ENCODE data around the gene SLC35G3.
"Not testable (repeated sequence)": the region's sequence is repeated elsewhere in the genome, so short reads cannot be mapped to it uniquely, and the experiment has no call there.

The SLC35G3 gene

DNA sequence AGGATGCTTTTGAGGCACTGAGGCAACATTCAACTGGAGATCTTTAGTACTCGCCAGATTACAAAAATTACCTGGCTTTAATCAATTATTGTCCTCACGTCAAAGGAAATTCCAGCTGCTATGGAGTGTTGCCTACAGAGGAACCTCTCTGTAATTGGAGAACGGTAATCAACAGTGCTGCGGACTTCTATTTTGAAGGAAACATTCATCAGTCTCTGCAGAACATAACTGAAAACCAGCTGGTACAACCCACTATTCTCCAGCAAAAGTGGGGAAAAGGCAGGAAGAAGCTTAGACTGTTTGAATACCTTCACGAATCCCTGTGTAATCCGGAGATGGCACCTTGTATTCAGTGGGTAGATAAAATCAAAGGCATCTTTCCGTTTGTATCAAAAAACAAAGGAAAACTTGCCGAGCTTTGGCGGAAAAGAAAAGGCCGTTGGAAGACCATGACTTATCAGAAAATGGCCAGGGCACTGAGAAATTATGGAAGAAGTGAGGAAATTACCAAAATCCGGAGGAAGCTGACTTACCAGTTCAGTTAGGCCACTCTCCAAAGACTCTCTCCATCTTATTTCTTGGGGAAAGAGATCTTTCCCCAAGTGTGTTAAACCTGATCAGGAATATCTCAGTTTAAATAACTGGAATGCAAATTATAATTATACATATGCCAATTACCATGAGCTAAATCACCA, 3.0 kb downstream of the SLC35G3 start:
- TF ChIP-seq Cebpa-rat (IDR thresholded peaks at IDR 0.05): no peak

DNA sequence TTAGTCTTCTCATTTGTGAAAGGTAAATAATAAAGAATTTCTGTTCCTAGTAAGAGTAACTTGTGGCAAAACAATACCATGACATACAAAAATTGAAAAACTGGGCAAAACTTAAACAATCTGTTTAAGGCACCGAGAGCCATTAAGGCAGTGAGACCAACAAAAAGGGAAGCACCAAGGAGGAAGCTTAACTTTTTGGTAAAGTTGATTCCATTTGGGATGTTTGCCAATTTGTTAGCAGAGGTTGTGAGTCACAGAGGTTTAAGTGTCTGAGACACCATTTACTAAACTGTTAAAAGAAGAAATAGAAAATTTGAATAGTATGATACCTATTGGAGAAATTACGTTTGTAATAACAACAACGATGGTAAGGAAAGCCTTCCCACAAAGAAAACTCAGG, 4.9 kb downstream of the SLC35G3 start:
- Histone ChIP-seq H3K36me3 (no peaks in the 10 kb centered on the region), H3K27ac (peak overlapping the region in 4 of 11 experiments; percentile 0 to 68 (median 34); a peak in 4 of 22 replicates), H4K20me1 (no peaks in the 10 kb centered on the region), H3K4me1 (peaks cover 0 to 48% (median 15%) of the 10 kb centered on the region in 10 experiments; a peak in 12 of 20 replicates), H3K4me2 (peak overlapping the region in 4 of 11 experiments; percentile 24 to 81 (median 68); a peak in 7 of 22 replicates), H3K9me3 (replicated peaks in 1 of 11) (peaks cover 0 to 7% (median 0%) of the 10 kb centered on the region in 11 experiments; a peak in 3 of 22 replicates), H3K27me3 (no peaks in the 10 kb centered on the region), H3K9ac (no peak overlapping the region), H3K4me3 (no peak overlapping the region)
- no peak for TF ChIP-seq Cebpa-rat (IDR thresholded peaks at IDR 0.05)

More for the DNA sequence above, 3.0 kb downstream of the SLC35G3 start:
- peaks cover 0 to 40% (median 14%) of the 10 kb centered on the region in 10 experiments; a peak in 12 of 20 replicates for H3K4me1 ChIP-seq
- no peak overlapping the region for H3K27ac ChIP-seq
- no peaks in the 10 kb centered on the region for H3K27me3 ChIP-seq
- no peaks in the 10 kb centered on the region for H4K20me1 ChIP-seq
- peaks cover 8 to 15% (median 12%) of the 10 kb centered on the region in 11 experiments; a peak in 21 of 22 replicates for H3K9me3 ChIP-seq (replicated peaks in 1 of 11)
- H3K9ac ChIP-seq: no peak overlapping the region
- no peaks in the 10 kb centered on the region for H3K36me3 ChIP-seq
- no peak overlapping the region for H3K4me3 ChIP-seq
- H3K4me2 ChIP-seq: no peak overlapping the region

DNA sequence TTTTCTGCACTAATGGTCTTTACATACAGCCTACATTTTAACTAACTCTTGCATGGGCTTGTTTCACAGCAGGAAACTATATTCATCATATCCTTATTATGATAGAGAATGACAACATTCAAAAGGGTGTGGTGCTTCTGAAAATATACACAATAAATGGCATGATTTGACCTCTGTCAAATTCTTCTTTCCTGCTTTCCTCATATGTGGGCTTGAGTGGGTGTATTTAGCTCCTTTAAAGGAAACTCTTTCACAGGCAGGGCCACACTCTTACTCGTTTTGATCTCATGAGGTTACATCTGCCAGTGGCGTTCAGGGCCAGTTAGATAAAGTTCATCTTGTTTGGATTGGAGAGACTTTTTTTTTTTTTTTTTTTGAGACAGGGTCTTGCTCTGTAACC, 6.1 kb downstream of the SLC35G3 start:
- TF ChIP-seq Cebpa-rat (IDR thresholded peaks at IDR 0.05): no peak
- H4K20me1 ChIP-seq: no peaks in the 10 kb centered on the region
- H3K27ac ChIP-seq: peak overlapping the region in 4 of 11 experiments; percentile 0 to 68 (median 43); a peak in 7 of 22 replicates

DNA sequence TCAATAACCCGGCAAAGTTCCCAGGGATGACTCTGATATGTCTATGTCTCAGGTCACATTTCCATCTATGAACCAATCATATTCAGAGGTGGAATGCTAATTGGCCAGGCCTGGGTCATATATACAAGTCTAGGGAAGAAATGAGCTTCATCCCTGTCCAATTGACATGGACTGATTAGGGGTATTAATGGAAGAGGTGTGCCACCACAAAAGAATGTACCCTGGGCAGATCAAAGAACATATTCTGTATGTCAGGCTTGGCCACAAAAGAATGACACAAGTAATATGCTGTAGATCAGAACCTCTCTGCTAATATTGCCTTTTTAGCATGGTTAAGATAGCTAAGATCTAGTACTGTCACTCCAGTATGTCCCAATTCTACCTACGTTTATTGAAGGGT, 6.7 kb downstream of the SLC35G3 start:
- no peak for TF ChIP-seq Cebpa-rat (IDR thresholded peaks at IDR 0.05)
- H3K9me3 ChIP-seq (replicated peaks in 1 of 11): peaks cover 0 to 7% (median 0%) of the 10 kb centered on the region in 11 experiments; a peak in 1 of 22 replicates
- no peak overlapping the region for H3K9ac ChIP-seq
- peaks cover 0 to 48% (median 15%) of the 10 kb centered on the region in 10 experiments; a peak in 12 of 20 replicates for H3K4me1 ChIP-seq
- no peak overlapping the region for H3K4me3 ChIP-seq
- no peaks in the 10 kb centered on the region for H4K20me1 ChIP-seq
- H3K27me3 ChIP-seq: no peaks in the 10 kb centered on the region
- H3K4me2 ChIP-seq: peak overlapping the region in 6 of 11 experiments; percentile 18 to 69 (median 54); a peak in 8 of 22 replicates
- H3K27ac ChIP-seq: peak overlapping the region in 4 of 11 experiments; percentile 35 to 48 (median 40); a peak in 5 of 22 replicates
- no peaks in the 10 kb centered on the region for H3K36me3 ChIP-seq

More for the DNA sequence above, 6.1 kb downstream of the SLC35G3 start:
- Histone ChIP-seq H3K4me1 (peaks cover 0 to 48% (median 15%) of the 10 kb centered on the region in 10 experiments; a peak in 12 of 20 replicates), H3K4me2 (peak overlapping the region in 8 of 11 experiments; percentile 13 to 69 (median 38); a peak in 12 of 22 replicates), H3K4me3 (no peak overlapping the region), H3K9me3 (replicated peaks in 1 of 11) (peaks cover 0 to 7% (median 0%) of the 10 kb centered on the region in 11 experiments; a peak in 1 of 22 replicates), H3K36me3 (no peaks in the 10 kb centered on the region), H3K27me3 (no peaks in the 10 kb centered on the region), H3K9ac (no peak overlapping the region)

DNA sequence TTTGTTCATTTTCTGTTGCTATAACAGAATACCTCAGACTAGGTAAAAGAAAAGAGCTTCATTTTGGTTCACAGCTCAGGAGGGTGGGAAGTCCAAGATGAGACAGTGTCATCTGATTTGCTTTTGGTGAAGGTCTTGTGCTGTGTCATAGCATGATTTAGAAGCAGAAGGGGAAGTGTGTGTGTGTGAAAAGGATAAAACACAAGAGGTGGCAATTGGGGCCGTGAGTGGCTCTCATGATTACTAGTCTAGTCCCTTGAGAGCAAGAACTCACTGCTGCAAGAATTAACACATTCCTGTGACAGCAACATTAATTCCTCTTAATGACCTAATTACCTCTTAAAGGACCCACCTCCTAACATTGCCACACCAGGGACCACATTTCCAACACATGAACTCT, 8.3 kb downstream of the SLC35G3 start:
- H3K4me3 ChIP-seq: no peak overlapping the region
- H3K9me3 ChIP-seq (replicated peaks in 1 of 11): peaks cover 0 to 7% (median 0%) of the 10 kb centered on the region in 11 experiments; a peak in 1 of 22 replicates
- H3K9ac ChIP-seq: no peak overlapping the region
- H4K20me1 ChIP-seq: no peaks in the 10 kb centered on the region
- no peaks in the 10 kb centered on the region for H3K27me3 ChIP-seq
- peak overlapping the region in 5 of 11 experiments; percentile 31 to 67 (median 39); a peak in 9 of 22 replicates for H3K4me2 ChIP-seq
- TF ChIP-seq Cebpa-rat (IDR thresholded peaks at IDR 0.05): no peak
- peak overlapping the region in 2 of 11 experiments; percentile 4 to 28; a peak in 2 of 22 replicates for H3K27ac ChIP-seq
- peaks cover 0 to 48% (median 15%) of the 10 kb centered on the region in 10 experiments; a peak in 12 of 20 replicates for H3K4me1 ChIP-seq
- no peaks in the 10 kb centered on the region for H3K36me3 ChIP-seq

DNA sequence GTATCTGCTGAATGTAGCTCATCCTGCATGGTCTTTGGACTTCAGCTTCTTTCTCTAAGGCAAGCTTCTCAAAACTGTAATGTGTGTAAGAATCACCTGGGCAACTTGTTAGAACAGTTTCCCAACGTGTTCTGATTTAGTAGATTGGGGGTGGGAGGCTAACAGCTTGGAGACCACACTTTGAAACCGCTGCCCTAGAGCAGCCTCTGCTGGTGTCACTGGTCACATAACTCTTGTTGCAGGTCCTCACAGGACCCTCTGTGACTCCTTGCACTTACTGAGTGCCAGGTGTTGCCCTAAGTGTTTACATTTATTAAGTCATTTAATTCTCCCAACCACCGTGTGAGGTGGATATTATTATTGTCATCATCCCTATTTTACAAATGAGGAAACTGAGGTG, 9.9 kb downstream of the SLC35G3 start:
- TF ChIP-seq Cebpa-rat (IDR thresholded peaks at IDR 0.05): no peak
- no peak overlapping the region for H3K27ac ChIP-seq
- H3K4me3 ChIP-seq: no peak overlapping the region
- H4K20me1 ChIP-seq: no peaks in the 10 kb centered on the region
- peaks cover 0 to 40% (median 12%) of the 10 kb centered on the region in 10 experiments; a peak in 12 of 20 replicates for H3K4me1 ChIP-seq
- H3K27me3 ChIP-seq: no peaks in the 10 kb centered on the region
- H3K9ac ChIP-seq: no peak overlapping the region
- H3K36me3 ChIP-seq: no peaks in the 10 kb centered on the region
- H3K4me2 ChIP-seq: no peak overlapping the region
- H3K9me3 ChIP-seq (replicated peaks in 1 of 11): peaks cover 0 to 7% (median 0%) of the 10 kb centered on the region in 11 experiments; a peak in 1 of 22 replicates

DNA sequence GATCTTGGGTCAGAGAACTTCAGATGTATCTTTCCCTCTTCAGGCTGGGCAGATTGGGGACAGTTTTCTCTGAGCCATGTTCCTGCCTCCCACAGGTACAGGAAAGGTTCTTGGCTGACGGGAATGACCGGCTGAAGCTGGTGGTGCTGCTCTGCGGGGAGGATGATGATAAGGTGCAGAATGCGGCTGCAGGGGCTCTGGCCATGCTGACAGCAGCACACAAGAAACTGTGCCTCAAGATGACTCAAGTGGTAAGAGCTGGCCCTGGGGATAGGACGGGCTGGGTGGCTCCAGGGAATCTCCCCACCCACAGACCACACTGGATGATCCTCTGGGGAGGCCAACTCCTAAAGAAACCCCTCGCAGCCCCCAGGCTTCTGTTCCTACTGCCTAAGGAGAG, 10.9 kb downstream of the SLC35G3 start:
- H3K4me1 ChIP-seq: peaks cover 0 to 30% (median 9%) of the 10 kb centered on the region in 10 experiments; a peak in 12 of 20 replicates
- H3K27me3 ChIP-seq: no peaks in the 10 kb centered on the region
- no peaks in the 10 kb centered on the region for H4K20me1 ChIP-seq
- peaks cover 0 to 7% (median 0%) of the 10 kb centered on the region in 11 experiments; a peak in 1 of 22 replicates for H3K9me3 ChIP-seq (replicated peaks in 1 of 11)
- no peak overlapping the region for H3K4me3 ChIP-seq
- no peak overlapping the region for H3K9ac ChIP-seq
- H3K27ac ChIP-seq: no peak overlapping the region
- no peaks in the 10 kb centered on the region for H3K36me3 ChIP-seq
- peak overlapping the region in 2 of 11 experiments; percentile 9 to 18; a peak in 4 of 22 replicates for H3K4me2 ChIP-seq
- TF ChIP-seq Cebpa-rat (IDR thresholded peaks at IDR 0.05): no peak

DNA sequence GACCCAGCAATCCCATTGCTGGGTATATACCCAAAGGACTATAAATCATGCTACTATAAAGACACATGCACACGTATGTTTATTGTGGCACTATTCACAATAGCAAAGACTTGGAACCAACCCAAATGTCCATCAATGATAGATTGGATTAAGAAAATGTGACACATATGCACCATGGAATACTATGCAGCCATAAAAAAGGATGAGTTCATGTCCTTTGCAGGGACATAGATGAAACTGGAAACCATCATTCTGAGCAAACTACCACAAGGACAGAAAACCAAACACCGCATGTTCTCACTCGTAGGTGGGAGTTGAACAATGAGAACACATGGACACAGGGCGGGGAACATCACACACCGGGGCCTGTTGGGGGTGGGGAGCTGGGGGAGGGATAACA, 14.8 kb downstream of the SLC35G3 start:
- not testable (repeated sequence) for H3K36me3 ChIP-seq, H3K4me1 ChIP-seq, H4K20me1 ChIP-seq

DNA sequence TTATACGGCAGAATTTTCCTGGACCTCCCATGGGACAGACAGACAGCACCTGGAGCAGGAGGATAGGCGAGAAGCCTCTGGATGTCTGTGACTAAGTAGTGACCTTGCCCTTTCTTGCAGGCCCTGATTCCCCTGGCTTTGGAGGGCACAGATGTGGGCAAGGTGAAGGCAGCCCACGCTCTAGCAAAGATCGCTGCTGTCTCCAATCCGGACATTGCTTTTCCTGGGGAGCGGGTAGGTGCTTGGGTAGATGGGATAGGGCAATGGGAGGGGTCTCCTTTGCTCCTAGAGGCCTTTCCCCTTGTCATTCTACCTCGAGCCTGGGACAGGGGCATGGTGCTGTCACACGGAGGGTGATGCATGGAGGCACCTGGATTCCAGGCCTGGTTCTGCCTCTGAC, 17.3 kb downstream of the SLC35G3 start:
- Histone ChIP-seq H3K27ac (no peak overlapping the region), H3K9me3 (replicated peaks in 1 of 11) (no peaks in the 10 kb centered on the region), H4K20me1 (no peaks in the 10 kb centered on the region), H3K4me2 (no peak overlapping the region), H3K4me3 (no peak overlapping the region), H3K36me3 (no peaks in the 10 kb centered on the region), H3K9ac (no peak overlapping the region), H3K27me3 (no peaks in the 10 kb centered on the region), H3K4me1 (peaks cover 0 to 6% (median 0%) of the 10 kb centered on the region in 10 experiments; a peak in 3 of 20 replicates)
- no peak for TF ChIP-seq Cebpa-rat (IDR thresholded peaks at IDR 0.05)

More for the DNA sequence above, 14.8 kb downstream of the SLC35G3 start:
- H3K9me3 ChIP-seq (replicated peaks in 1 of 11); H3K4me3 ChIP-seq; H3K9ac ChIP-seq; H3K27ac ChIP-seq; H3K4me2 ChIP-seq; H3K27me3 ChIP-seq: not testable (repeated sequence)

All from BLaER1 treated with 17β-estradiol and CSF1 and Interleukin-3, amounts not matched to agents 10 nM and 100 nM (cell line).